Activated gamma-delta T cell treated with anti-CD3 and anti-CD28 coated beads, Interleukin-2, amount 50 U/mL, for 16 hours (primary cell): ENCODE results near the gene EIF1AD.
A peak's percentile ranks its signal among the peaks of the same experiment; 100 is the strongest.
"Not testable (repeated sequence)": the region's sequence is repeated elsewhere in the genome, so short reads cannot be mapped to it uniquely, and the experiment has no call there.

ENCODE experiments used
- DNase-seq: peaks from one replicate; pipeline ENCODE4 v3.0.0-alpha.2; 2020; ENCODE audit warnings: low read depth

EIF1AD gene

DNA sequence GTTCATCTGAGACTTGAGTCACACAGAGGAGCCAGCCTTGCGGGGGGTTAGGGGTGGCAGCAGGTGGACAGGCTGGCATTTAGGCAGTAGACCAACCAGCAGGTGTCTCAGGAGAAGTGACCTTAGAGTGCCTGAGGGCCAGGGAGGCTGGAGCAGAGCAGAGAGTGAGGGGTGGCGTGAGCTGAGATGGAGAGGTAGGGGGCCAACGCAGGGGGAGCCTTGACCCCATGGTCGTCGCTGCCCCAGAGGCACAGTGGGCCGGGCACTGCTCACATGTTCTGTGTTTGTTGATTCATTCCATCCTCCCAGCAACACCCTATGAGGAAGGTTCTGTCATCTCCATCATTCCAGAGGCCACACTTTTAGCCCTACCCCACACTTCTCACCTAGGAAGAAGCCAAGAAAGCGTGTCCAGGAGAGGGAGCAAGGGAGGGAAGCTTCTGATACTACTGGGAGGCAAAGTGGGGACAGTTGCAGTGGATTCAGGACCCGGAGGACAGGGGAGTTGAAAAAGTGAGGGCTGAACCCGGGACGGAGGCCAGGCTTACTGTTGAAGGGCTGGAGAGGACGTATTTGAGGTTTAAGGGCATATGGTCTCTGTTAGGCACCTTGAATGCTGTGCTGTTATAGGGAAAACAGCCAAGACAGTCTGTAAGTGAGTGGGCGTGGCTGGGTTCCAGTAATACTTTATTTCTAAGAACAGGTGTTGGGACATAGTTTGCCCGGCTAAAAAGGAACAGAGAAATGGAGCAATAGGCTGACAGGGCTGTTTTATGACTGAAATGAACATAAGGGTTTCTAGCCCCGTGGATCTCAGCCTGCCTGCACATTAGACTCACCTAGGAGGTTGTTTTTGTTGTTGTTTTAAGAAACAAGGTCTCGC is 33.1 kb downstream of the EIF1AD start:
- no peak for DNase-seq

DNA sequence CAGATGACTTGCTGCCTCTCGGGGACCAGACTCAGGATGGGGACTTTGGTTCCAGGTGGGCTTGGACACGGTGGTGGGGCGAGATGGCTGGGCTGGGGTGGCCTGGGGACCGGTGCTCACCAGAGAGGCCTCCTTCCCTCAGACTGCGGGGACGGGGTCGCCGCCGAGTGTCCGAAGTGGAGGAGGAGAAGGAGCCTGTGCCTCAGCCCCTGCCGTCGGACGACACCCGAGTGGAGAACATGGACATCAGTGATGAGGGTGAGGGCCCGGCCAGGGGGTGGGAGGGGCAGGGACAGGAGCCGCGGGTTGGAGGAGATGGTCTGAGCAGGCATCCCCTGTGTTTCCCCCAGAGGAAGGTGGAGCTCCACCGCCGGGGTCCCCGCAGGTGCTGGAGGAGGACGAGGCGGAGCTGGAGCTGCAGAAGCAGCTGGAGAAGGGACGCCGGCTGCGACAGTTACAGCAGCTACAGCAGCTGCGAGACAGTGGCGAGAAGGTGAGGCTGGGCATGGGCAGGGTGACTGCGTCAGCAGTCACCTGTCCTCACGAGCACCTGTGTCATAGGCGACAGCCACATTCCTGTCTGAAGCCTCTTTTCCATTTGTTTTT is 34.5 kb downstream of the EIF1AD start:
- no peak for DNase-seq

DNA sequence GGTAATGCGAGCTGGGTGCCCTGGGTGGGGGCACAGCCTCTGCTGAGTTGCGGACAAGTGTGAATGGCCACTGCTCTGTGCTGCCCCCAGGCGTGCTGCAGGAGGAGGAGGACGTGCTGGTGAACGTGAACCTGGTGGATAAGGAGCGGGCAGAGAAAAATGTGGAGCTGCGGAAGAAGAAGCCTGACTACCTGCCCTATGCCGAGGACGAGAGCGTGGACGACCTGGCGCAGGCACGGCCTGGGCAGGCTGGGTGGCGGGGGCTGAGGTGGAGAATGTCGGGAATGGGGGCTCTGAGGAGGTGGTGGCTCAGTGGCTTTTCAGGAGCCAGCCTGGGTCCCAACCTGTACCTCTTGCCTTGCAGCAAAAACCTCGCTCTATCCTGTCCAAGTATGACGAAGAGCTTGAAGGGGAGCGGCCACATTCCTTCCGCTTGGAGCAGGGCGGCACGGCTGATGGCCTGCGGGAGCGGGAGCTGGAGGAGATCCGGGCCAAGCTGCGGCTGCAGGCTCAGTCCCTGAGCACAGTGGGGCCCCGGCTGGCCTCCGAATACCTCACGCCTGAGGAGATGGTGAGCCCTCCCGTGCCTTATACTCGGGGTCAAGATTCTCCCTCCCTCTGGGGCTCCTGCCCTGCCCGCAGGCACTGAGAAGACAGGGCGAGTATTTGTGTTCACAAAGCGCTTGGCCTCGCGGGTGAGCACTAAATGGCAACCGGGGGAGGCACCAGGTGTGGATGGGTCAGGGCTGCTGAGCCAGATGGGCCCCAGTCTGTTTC is 35.8 kb downstream of the EIF1AD start:
- no peak for DNase-seq

DNA sequence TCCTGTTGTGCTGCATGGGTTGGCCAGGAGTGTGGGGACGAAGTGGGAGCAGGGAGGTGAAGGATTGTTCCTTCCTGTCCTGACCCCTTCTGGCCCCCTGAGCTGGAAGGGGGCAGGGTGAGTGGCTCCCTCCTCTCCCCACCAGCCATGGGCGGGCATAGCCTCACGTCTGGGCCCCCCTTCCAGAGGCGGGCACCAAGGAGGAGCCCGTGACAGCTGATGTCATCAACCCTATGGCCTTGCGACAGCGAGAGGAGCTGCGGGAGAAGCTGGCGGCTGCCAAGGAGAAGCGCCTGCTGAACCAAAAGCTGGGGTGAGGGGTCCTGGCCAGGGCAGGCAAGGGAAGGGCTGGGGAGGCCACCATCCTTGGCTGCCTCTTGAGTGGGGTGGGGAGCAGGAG is 37.1 kb downstream of the EIF1AD start:
- no peak for DNase-seq

DNA sequence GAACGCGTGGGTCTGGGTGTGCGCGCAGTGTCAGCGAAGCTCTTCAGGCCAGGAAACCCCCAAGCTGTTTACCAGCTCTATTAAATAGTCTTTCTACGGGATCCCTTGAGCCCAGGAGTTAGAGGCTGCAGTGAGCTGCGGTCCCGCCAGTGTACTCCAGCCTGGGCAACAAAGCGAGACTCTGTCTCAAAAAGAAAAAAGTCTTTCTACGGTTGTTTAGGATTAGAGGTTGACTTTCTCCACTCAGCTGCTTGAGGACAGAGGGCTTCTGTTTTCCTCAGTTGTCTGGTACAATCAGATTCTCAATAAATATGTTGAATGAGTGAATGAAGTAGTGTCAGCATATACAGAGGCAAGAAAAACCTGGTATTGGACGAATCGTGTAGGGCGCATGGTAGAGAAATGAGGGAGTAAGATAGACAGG is 39.8 kb downstream of the EIF1AD start:
- DNase-seq = peak; percentile 27

DNA sequence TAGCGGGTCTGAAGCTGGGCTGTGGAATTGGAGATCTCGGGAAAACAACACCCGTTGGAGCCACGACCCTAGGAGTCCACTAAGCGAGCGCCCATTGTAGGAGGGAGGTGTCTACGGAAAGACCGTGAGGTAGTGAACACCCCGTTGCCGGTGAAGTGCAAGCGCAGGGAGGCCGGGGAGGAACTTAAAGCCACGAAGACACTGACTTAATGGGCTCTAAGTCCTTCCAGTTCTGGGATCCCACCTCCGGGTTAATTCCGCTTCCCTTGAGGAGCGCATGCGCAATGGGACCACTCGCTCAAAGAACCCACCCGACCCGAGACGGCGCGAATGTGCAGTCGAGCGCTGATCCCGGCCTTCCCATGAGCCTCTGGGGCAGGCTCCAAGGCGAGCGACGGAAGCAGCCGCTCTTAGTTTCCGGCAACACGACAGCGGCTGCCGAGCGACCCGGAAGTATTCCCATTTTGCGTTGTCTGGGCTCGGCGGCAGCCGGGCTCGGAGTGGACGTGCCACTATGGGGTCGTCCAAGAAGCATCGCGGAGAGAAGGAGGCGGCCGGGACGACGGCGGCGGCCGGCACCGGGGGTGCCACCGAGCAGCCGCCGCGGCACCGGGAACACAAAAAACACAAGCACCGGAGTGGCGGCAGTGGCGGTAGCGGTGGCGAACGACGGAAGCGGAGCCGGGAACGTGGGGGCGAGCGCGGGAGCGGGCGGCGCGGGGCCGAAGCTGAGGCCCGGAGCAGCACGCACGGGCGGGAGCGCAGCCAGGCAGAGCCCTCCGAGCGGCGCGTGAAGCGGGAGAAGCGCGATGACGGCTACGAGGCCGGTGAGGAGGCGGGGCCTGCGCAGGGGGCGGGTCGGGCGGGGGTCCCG is 40.5 kb downstream of the EIF1AD start, which contains the start of gene SART1:
Gene SART1 (plus strand): TSS at position 468 of the 874 bp plus-strand sequence. CDS start 47 bp downstream, at position 515.
- peak; percentile 93 for DNase-seq

DNA sequence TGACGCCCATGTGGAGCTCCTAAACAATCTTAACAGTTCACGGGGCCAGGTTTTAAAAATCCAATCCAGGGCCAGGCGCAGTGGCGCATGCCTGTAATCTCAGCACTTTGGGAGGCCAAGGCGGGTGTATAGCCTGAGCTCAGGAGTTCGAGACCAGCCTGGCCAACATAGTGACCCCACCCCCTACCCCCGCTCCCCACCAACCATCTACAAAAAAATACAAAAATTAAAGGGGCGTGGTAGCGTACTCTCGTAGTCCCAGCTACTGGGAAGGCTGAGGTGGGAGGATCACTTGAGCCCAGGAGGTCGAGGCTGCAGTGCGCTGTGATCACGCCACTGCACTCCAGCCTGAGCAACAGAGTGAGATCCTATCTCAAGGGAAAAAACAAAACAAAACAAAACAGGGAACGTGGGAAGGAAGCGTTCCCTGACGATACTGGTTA is 41.1 kb downstream of the EIF1AD start:
- no peak for DNase-seq

DNA sequence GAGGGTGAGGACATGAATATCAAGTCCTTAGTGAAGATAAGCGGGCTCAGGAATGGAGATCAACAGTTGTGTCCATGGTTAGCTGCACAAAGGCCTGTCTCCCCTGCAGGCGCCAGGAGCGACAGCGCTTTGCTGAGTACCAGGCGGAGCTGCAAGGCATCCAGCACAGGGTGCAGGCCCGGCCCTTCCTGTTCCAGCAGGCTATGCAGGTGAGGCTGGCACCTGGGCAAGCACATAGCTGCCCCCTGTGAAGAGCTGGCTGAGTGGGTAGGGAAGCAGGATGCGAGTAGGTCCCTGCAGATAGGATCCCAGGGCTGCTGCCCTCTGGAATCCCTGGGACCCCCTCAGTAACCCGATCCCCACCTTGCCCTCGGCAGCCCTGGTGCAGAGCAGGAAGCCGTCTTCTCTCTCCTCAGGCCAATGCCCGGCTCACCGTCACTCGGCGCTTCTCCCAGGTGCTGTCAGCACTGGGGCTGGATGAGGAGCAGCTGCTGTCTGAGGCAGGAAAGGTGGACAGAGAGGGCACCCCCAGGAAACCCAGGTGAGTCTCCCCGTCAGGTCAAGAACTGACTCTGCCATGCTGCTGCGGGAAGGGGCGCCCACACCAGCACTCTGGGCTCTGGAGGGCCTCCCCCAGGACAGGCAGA is 43.1 kb downstream of the EIF1AD start:
- no peak for DNase-seq

DNA sequence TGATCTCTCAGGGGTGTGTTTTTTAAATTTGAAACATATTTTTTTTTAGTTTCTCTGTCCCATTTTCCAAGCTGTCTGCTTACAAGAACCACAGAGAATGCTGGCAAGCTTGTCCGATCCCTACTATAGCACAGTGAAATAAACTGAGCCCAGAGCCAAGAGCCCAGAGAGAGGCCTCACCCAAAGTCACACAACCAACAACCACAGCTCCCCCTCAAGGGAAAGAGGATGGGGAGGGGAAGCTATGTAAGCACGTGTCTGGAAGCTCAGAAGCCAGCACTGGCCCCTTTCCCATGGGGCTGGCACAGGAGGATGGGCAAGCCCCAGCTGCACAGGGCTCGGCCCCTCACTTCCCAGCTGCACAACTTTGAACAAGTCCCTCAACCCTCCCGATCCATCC is 43.7 kb downstream of the EIF1AD start:
- no peak for DNase-seq

DNA sequence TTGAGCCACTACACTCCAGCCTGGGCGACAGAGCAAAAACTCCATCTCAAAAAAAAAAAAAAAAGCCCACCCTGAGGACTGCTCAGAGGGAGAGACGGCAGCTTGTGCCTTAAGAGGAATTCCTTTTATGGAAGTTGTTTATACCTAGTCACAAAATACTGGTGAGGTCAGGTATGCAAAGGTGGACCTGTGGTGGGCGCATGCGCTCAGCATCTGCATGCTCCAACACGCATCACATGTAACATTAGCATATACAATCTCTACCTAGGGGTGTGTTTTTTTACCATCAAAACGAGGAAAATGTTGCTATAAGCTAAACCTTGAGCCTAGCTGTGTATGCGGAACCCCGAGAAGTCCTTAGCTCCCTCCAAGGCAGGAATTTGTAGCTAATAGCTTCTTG is 47.2 kb downstream of the EIF1AD start:
- no peak for DNase-seq

DNA sequence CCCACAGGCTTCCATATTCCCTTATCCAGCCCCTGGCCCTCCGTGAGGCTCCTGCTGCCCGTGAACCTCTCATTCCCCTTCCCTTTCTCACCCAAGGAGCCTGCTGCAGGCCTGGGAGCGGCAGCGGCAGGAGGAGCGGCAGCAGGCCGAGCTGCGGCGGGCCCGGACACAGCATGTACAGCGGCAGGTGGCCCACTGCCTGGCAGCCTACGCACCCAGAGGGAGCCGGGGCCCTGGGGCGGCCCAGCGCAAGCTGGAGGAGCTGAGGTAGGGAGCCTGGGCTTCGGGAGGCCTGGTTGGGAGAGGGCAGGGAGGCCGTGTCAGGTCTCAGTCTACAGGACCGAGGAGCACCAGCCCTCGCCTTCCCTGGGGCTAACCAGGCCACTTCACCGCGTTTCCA is 48.5 kb downstream of the EIF1AD start:
- DNase-seq = no peak

DNA sequence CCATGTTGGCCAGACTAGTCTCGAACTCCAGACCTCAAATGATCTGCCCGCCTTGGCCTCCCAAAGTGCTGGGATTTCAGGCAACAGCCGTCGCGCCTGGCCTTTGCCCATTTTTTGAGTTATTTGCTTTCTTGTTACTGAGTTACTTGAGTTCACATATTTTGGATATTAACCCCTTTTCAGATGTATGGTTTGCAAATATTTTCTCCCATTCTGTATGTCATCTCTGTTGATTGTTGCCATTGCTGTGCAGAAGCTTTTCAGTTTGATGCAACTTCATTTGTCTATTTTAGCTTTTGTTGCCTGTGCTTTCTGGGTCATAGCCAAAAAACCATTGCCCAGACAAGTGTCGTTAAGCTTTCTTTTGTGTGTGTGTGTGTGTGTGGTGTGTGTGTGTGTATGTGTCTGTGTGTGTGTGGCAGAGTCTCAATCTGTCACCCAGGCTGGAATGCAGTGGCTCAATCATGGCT is 49.9 kb downstream of the EIF1AD start:
- no peak for DNase-seq

DNA sequence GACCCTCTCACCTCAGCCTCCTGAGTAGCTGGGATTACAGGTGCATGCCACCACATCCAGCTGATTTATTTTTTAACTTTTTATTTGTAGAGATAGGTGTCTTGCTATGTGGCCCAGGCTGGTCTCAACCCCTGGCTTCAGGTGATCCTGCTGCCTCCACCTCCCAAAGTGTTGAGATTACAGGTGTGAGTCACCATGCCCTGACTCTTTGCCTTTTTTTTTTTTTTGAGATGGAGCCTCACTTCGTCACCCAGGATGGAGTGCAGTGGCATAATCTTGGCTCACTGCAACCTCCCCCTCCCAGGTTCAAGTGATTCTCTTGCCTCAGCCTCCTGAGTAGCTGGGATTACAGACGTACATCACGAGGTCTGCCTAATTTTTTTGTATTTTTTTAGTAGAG is 50.3 kb downstream of the EIF1AD start:
- not testable (repeated sequence) for DNase-seq

DNA sequence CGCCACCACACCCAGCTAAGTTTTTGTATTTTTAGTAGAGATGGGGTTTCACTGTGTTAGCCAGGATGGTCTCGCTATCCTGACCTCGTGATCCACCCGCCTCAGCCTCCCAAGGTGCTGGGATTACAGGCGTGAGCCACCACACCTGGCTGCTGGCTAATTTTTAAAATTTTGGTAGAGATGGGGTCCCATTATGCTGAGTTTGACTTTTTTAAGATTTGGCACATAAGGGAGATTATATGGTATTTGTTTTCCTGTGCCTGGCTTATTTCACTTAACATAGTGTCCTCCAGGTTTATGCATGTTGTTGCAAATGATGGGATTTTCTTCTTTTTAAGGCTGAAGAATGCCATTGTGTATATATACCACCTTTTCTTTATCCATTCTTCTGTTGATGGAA is 51.2 kb downstream of the EIF1AD start:
- not testable (repeated sequence) for DNase-seq

DNA sequence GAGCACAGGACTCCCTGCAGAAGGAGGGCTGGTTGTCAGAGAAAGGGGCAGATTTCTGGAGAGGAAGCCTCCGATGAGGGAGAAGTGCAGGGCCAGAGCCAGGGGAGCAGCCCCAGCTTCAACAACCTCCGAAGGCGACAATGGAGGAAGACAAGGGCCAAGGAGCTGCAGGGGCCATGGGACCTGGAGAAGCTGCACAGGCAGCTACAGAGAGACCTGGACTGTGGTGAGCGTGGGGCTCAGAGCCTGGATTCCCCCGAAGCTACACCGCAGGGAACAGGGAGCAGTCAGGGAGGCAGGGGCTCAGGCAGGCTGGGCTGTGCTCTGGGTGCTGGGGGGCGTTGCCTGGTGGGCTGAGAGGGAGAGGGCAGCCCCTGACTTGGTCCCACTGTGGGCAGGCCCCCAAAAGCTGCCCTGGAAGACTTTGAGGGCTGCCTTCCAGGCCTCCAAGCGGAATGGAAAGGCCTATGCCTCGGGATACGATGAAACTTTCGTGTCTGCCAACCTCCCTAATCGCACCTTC is 54.3 kb downstream of the EIF1AD start:
- no peak for DNase-seq

DNA sequence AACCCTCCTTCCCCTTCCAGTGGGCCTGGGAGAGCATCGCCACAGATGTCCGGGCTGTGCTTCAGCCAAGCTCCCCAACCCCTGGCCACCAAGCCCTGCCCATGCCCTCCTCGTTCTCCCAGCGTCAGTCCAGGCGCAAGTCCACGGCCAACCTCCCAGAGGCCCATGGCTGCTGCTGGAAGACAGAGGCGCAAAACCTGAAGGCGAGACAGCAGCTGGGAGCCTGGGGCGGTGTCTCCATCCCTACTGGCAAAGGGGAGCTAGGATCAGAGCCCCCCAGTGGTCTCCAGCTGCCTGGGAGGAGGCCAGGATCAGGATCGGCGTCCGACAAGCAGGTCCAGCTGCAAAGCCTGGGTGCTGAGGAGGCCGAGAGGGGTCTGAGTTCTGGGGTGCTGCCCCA is 54.8 kb downstream of the EIF1AD start:
- DNase-seq = no peak

DNA sequence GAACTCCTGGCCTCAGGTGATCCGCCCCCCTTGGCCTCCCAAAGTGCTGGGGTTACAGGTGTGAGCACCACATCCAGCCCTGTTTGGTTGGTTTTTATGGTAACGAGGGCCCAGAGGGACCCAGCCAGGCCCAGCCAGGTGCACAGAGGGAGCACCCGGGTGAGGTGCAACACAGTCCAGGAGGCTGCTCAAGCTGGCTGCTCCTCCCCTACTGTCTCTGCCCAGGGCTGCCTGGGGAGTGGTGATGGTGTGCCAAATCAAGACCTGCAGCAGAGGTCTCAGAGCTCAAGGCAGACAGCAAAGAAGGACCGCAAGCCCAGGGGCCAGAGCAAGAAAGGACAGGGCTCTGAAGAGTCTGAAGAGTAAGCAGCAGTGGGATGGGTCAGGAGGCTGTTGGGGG is 55.3 kb downstream of the EIF1AD start:
- no peak for DNase-seq
